ENCODE data around the gene SH2D3A.
A peak's percentile ranks its signal among the peaks of the same experiment; 100 is the strongest.
"Not testable (repeated sequence)": the region's sequence is repeated elsewhere in the genome, so short reads cannot be mapped to it uniquely, and the experiment has no call there.

Gene SH2D3A

GRCh38 chr19:6788896-6789295, 21.7 kb upstream of the SH2D3A start:
- no peak for DNase-seq (ENCODE audit: low read depth)

- no peak for DNase-seq (ENCODE audit: low read depth)
Measured at GRCh38 chr19:6787393-6787792, 20.2 kb upstream of the SH2D3A start.

DNA sequence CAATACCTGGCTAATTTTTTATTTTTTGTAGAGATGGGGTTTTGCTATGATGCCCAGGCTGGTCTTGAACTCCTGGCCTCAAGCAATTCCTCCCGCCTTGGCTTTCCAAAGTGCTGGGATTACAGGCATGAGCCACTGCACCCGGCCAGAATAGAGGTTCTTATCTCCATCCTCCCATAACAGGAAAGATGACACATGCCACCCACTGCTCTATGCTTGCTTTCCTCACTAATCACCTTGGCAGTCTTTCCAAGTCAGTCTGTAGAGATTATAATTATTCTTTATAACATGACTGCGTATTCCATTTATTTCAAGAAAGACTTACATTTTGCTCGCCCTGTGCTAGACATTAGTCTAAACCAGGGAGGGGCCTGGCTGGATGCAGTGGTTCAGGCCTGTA, 12.0 kb upstream of the SH2D3A start:
- no peak for DNase-seq (ENCODE audit: low read depth)

GRCh38 chr19:6778386-6778785, 11.2 kb upstream of the SH2D3A start:
- DNase-seq (ENCODE audit: low read depth) = no peak

GRCh38 chr19:6777434-6777833, 10.2 kb upstream of the SH2D3A start:
- DNase-seq (ENCODE audit: low read depth) = no peak

GRCh38 chr19:6776999-6777398, 9.8 kb upstream of the SH2D3A start:
- no peak for DNase-seq (ENCODE audit: low read depth)

DNA sequence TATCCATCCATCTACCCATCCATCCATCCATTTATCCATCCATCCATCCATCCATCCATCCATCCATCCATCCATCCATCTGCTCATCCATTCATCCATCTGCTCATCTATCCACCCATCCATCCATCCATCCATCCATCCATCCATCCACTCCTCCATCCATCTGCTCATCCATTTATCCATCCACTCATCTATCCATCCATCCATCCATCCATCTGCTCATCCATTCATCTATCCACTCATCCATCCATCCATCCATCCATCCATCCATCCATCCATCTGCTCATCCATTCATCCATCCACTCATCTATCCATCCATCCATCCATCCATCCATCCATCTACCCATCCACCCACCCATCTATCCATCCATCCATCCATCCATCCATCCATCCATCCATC, 8.8 kb upstream of the SH2D3A start:
- DNase-seq (ENCODE audit: low read depth) = not testable (repeated sequence)

DNA sequence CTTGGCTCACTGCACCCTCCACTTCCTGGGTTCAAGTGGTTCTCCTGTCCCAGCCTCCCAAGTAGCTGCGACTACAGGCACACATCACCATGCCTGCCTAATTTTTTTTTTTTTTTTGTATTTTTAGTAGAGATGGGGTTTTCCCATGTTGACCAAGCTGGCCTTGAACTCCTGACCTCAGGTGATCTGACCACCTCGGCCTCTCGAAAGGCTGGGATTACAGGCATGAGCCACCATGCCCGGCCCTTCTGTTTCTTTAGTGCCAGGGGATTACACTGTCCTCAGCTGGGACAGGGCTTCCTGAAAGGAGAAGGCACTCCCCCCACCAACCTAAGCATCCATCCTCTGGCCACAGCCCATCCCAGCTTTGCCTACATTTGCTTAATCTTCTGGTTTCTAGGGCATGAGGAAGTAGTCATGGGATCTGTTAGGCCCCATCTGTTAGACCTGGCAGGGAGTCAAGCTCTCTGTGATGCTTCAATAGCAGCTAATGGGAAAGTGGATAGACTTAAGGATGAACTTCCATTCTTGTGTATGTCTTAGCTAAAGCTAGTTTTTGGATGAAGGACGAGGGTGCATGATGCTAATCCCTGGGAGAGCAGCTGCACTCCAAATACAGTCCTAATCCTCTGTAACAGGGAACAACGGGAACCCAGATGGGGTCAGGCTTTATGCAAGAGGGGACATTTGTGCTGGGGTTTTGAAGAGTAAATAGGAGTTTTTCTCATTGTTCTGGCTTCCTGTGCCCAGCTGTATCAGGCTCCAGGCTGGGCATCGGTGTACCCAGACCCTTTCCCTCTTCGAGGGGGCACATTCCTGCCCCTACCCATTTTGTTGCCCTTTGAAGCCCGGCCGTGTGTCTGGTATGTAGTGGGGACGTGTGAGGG, 7.8 kb upstream of the SH2D3A start:
- DNase-seq (ENCODE audit: low read depth) = peak; percentile 34

DNA sequence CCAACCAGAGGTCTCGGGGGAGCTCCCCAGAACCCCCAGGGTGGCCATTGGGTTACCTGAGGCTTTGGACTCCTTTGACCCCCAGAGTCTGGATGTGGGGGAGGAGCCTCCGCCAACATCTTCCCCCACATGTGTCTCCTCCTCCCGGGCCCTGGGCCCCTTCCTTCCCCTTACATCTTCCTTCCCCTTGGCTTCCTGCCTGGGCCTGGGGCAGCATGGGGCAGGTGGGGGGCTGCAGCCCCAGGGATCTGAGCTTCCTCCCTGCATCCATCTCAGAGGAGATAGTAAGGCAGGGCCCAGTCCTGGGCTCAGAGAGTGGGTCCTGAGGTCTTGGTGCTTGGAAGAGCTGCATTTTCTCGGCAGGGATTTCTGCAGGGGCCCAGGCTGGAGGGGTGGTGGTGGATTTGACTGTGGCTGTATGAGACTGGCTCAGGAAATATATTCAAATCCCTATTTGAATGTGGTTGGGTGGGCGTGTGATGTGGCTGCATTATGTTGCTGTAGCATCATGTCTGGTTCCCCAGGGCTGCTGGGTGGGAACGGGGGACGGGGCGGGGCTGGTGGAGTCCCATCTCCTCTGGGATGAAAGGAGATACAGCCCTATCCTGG, 6.2 kb upstream of the SH2D3A start:
- DNase-seq (ENCODE audit: low read depth) = no peak

- no peak for DNase-seq (ENCODE audit: low read depth)
Measured at GRCh38 chr19:6772866-6773322, 5.7 kb upstream of the SH2D3A start.

GRCh38 chr19:6772028-6772865, 5.0 kb upstream of the SH2D3A start, which contains the start of gene VAV1:
VAV1 (plus strand) TSS chr19:6772708; CDS start chr19:6772808, 100 bp downstream.
- DNase-seq (ENCODE audit: low read depth) = no peak

DNA sequence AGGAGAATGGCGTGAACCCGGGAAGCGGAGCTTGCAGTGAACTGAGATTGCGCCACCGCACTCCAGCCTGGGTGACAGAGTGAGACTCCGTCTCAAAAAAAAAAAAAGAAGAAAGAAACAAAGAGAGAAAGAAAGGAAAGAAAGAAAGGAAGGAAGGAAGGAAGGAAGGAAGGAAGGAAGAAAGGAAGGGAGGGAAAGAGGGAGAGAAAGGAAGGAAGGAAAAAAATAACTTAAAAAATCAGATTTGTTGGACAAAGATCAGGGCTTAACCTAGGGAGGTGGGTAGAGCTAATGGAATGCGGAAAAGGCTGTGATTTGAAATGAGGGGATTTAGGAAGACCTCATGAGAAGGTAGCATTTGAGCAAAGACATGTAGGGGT, 4.4 kb upstream of the SH2D3A start:
- not testable (repeated sequence) for DNase-seq (ENCODE audit: low read depth)

DNA sequence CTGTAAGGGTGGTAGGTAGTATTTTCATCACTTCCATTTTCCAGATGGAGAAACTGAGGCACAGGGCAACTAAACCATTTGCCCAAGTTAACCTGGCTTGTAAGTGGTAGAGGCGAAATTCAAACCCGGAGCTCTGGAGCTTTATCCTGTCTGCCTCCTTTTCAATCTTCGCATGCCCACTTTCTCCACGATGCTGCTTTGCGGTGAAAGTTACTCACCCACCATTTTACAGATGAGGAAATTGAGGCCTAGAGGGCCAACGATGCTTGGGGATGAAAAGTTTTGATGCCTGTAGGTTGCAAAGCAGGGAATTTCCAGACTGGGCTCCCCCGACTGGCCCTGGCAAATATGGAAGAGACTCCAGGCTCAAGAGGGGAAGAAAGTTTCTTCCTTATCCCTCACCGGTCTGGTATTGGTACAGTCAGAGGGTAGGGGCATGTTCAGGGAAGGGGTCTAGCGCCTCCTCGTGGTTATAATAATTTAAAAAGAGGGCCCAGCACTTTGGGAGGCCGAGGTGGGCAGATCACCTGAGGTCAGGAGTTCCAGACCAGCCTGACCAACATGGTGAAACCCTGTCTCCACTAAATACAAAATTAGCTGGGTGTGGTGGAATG, 1.9 kb upstream of the SH2D3A start:
- no peak for DNase-seq (ENCODE audit: low read depth)

DNA sequence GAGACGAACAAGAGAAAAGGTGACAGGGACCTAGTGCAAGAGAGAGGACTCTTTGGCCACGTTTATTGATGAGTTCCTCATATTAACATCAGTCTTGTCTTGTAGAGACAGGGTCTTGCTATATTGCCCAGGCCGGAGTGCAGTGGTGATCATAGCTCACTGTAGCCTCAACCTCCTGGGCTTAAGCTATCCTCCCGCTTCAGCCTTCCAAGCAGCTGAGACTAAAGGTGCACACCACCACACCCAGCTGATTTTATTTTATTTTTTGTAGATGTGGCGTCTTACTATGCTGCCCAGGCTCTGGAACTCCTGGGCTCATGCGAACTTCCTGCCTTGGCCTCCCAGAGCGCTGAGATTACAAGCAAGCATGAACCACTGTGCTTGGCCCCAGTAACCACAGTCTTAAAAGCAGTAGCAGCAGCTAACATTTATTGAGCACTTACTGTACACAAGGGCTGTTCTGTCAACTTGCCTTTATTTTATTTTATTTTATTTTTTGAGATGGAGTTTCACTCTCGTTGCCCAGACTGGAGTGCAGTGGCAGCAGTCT, 1.1 kb upstream of the SH2D3A start:
- DNase-seq (ENCODE audit: low read depth) = no peak

DNA sequence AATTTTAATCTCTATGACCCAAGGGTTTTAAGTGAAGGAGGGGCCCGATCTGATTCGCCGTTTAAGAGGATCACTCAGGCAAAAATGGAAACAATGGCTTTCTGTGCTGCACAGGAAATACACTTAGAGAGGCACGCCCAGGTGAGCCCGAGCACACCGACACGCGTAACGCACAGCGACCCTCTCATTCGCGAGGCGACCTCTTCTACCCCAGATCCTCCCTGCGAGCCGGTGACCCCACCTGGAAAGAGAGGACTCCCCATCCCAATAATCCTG, 216 bp downstream of the SH2D3A start:
- DNase-seq (ENCODE audit: low read depth) = no peak

DNA sequence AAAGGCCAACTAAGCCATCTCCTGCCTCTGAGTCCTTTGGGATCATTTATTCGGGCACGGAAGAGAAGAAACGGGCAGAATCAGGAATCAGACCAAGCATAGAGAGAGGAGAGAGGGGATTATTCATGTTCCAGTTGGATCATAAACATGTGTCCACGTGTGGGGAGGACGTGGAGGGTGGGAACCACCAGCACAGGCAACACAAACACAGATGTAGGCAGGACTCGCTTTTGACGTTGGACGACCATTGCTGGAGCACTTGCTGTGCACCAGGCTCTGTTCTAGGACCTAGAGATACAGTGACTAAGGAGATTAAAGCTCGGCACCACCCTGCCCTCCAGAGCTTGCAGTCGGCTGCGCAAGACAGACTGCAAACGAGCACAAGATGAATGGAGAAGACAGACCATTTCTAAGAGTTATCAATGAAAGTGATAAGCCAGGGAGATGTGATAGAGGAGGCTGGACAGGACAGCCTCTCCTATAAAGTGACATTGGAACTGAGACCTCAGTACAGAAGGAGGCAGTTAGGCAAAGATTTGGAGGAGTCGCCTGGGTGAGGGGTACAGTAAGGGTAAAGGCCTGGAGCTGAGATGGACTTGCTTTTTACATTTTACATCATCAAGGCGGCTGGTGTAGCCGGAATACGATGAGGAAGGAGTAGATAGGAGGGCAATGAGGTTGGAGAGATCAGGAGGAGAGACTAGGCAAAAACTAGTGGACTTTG, 716 bp downstream of the SH2D3A start:
- DNase-seq (ENCODE audit: low read depth) = no peak

DNA sequence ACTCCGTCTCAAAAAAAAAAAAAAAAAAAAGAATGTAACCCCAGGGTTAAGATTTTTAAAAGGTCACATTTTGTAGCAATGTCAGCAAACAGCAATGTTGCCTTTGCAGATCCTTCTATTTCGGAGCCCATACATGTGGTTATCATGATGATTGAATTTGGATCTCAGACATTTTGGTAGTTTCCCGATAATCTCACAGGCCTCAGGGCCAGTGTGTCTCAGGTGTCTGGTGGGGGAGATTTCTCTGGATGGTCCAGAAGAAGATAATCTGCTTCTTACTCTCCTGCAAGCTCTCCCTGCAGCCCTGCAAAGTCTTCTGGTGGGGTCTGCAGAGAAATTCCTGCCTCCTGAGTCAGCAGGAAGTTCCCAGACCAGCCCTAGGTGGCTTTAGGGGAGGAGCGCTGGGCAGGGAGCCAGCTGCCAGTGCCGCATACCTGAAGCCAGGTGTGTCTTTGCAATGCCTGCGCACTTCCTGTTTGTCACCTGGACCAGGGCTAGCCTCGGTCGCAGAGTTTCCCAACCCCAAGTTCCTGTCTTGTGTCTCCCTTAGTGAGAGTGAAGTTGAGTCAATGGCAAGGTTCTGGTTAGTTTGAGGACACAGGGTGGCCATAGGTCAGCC, 1.4 kb downstream of the SH2D3A start:
- DNase-seq (ENCODE audit: low read depth) = no peak

DNA sequence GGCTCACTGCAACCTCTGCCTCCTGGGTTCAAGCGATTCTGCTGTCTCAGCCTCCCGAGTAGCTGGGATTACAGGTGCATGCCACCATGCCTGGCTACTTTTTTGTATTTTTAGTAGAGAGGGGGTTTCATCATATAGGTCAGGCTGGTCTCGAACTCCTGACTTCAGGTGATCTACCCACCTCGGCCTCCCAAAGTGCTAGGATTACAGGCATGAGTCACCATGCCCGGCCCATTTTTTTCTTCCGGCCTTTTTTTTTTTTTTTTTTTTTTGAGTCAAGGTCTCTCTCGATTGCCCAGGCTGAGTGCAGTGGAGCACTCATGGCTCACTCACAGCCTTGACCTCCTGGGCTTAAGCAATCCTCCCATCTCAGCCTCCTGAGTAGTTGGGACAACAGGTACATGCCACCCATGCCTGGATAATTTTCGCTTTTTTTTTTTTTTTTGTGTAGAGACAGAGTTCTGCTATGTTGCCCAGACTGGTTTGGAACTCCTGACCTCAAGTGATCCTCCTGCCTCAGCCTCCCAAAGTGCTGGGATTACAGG, 4.9 kb downstream of the SH2D3A start:
- not testable (repeated sequence) for DNase-seq (ENCODE audit: low read depth)

DNA sequence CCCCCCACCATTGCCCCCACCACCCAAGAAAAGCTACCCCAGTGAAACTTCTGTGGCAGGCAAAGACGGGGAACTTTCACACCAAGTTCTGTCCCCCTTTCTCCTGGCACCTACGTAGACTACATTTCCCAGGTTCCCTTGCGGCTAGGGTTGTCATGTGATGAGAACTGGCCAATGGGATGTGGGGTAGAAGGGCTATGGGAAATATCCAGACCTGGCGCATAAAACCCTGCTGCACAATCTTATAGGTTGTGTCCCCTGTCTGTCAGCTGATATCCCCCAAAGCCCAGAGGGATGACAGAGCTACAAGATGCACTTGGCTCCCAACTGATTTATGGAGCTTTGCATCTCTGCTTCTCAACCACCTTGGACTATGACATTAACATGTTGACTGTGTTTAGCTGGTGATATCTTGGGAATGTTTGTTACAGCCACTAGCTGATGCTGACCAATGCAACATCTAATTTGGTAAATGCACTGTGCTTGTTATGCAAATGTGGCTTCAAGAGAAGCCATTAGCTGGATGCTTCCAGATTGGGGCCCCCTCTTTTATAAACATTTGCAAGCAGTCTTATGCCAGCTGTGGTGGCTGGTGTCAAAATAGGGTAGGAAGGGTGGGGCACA, 6.1 kb downstream of the SH2D3A start:
- no peak for DNase-seq (ENCODE audit: low read depth)

- DNase-seq (ENCODE audit: low read depth) = no peak
Measured at GRCh38 chr19:6760606-6761005, 6.6 kb downstream of the SH2D3A start.

Measured in iris pigment epithelial cell (primary cell).